ENCODE results near the gene ZNF280A.
"Not testable (repeated sequence)": the region's sequence is repeated elsewhere in the genome, so short reads cannot be mapped to it uniquely, and the experiment has no call there.

GRCh38 chr22:22509912-22510311, 10.2 kb downstream of the ZNF280A start:
- TF ChIP-seq POLR2AphosphoS5 (IDR thresholded peaks at IDR 0.05; ENCODE audit: low read depth); NANOG (IDR thresholded peaks at IDR 0.05; ENCODE audit: borderline replicate concordance); CTCF (conservative IDR thresholded peaks at IDR 0.05; ENCODE audit: low read depth in 2 of 2): not testable (repeated sequence)

All from GM23338 (cell line).